ENCODE measurements around the gene ZNF148. TPM values are rescaled to one million over a fixed set of nuclear protein-coding genes. Genes with fewer than 3 reads are reported as not detected.
"Not testable (repeated sequence)": the region's sequence is repeated elsewhere in the genome, so short reads cannot be mapped to it uniquely, and the experiment has no call there.

Gene ZNF148
- total RNA-seq, 4 donors from 2014 or later = 10.7 to 25.9 (median 16.9) TPM

- TF ChIP-seq CTCF (IDR thresholded peaks at IDR 0.05) (no peak), POLR2A (IDR thresholded peaks at IDR 0.05) (no peak)
- no peak for DNase-seq
- no peak overlapping the region for H3K27ac ChIP-seq
- intact Hi-C loops (cut with DNase I) = no loop called here
- peaks cover 0 to 33% (median 0%) of the 10 kb centered on the region in 4 donors for H3K27me3 ChIP-seq
- no peaks in the 10 kb centered on the region for H3K36me3 ChIP-seq
- H3K9me3 ChIP-seq = no peaks in the 10 kb centered on the region
- H3K4me3 ChIP-seq = no peak overlapping the region
- H3K4me1 ChIP-seq = no peaks in the 10 kb centered on the region
- WGBS, 2 donors = 72 to 94% methylated on average over 4 to 6 of the region's 6 CpGs
These were observed 35.8 kb upstream of the ZNF148 start for GRCh38 chr3:125410922-125411321.

DNA sequence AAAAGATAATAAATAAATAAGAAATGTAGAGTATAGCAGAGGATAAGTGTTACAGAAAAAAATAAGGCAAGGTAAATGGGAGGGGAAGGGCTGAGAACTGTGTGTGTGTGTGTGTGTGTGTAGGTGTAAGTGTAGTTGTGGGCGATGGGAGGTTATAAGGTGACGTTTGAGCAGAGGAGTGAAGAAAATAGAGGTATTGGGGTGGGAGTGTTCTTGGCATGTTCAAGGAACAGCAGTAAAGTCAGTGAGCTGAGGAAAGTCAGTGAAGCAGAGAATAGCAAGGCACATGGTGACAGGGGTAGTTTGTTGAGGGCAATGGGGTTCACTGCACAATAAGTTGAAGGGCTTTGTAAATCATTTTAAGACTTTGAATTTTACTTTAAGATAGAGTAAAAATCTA lies 30.9 kb upstream of the ZNF148 start:
- Histone ChIP-seq H3K27me3 (peaks cover 0 to 20% (median 0%) of the 10 kb centered on the region in 4 donors), H3K9me3 (no peaks in the 10 kb centered on the region), H3K4me1 (no peaks in the 10 kb centered on the region), H3K27ac (no peak overlapping the region), H3K4me3 (no peak overlapping the region), H3K36me3 (no peaks in the 10 kb centered on the region)
- 82 to 84% methylated on average over 2 of the region's 2 CpGs for WGBS, 2 donors
- intact Hi-C loops (cut with DNase I) = no loop called here
- no peak for DNase-seq
- TF ChIP-seq POLR2A (IDR thresholded peaks at IDR 0.05) (no peak), CTCF (IDR thresholded peaks at IDR 0.05) (no peak)

DNA sequence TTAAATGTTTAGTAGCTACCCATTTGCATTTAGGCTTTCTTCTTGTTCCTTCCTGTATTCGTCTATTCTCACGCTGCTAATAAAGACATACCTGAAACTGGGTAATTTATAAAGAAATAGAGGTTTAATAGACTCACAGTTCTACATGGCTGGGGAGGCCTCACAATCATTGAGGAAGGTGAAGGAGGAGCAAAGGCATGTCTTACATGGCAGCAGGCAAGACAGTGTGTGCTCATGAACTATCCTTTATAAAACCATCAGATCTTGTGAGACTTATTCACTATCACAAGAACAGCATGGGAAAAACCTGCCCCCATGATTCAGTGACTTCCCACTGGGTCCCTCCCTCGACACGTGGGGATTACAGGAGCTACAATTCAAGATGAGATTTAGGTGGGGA lies 30.4 kb upstream of the ZNF148 start:
- H3K36me3 ChIP-seq; H3K4me1 ChIP-seq; DNase-seq; H3K27ac ChIP-seq; H3K9me3 ChIP-seq; H3K4me3 ChIP-seq; intact Hi-C loops (cut with DNase I): not testable (repeated sequence)
- H3K27me3 ChIP-seq = peaks cover 0 to 20% (median 0%) of the 10 kb centered on the region in 4 donors
- whole genome bisulfite sequencing, 2 donors = 95 to 100% methylated on average over 1 to 4 of the region's 4 CpGs

GRCh38 chr3:125403789-125404188 lies 28.7 kb upstream of the ZNF148 start:
- H3K36me3 ChIP-seq = no peaks in the 10 kb centered on the region
- WGBS, 2 donors = 83 to 91% methylated on average over 2 of the region's 2 CpGs
- intact Hi-C loops (cut with DNase I) = no loop called here
- no peaks in the 10 kb centered on the region for H3K4me1 ChIP-seq
- no peak overlapping the region for H3K4me3 ChIP-seq
- H3K27ac ChIP-seq = no peak overlapping the region
- H3K9me3 ChIP-seq = no peaks in the 10 kb centered on the region
- TF ChIP-seq CTCF (IDR thresholded peaks at IDR 0.05) (no peak), POLR2A (IDR thresholded peaks at IDR 0.05) (no peak)
- peaks cover 0 to 7% (median 0%) of the 10 kb centered on the region in 4 donors for H3K27me3 ChIP-seq
- DNase-seq = no peak

DNA sequence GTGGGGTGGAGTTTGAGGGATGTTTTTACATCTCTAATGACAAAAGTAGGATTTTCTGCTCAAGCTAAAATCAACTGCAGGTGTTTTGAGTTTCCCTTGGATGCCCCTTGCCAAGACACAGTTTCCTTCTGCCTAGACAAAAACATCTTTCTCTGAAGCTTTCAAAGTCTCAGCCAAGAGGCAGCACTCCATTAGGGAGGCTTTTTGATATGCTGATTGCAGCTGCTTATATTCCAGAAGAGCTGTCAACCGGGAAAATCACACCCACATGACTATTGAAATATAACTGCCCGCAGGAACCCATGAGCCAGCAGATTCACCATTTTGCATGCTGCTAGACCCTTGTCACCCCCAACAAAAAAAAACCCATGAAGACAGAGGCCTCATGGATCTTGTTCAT lies 27.5 kb upstream of the ZNF148 start:
- H3K36me3 ChIP-seq = no peaks in the 10 kb centered on the region
- peaks cover 0 to 5% (median 0%) of the 10 kb centered on the region in 4 donors for H3K27me3 ChIP-seq
- H3K4me1 ChIP-seq = no peaks in the 10 kb centered on the region
- H3K9me3 ChIP-seq = no peaks in the 10 kb centered on the region
- TF ChIP-seq CTCF (IDR thresholded peaks at IDR 0.05) (no peak), POLR2A (IDR thresholded peaks at IDR 0.05) (no peak)
- no peak overlapping the region for H3K27ac ChIP-seq
- H3K4me3 ChIP-seq = no peak overlapping the region
- 86 to 95% methylated on average over 2 of the region's 2 CpGs for whole genome bisulfite sequencing, 2 donors
- no peak for DNase-seq
- intact Hi-C loops (cut with DNase I) = no loop called here

GRCh38 chr3:125401402-125401801 lies 26.3 kb upstream of the ZNF148 start:
- Histone ChIP-seq H3K9me3 (no peaks in the 10 kb centered on the region), H3K4me1 (no peaks in the 10 kb centered on the region), H3K27me3 (no peaks in the 10 kb centered on the region), H3K4me3 (no peak overlapping the region), H3K36me3 (no peaks in the 10 kb centered on the region), H3K27ac (no peak overlapping the region)
- TF ChIP-seq POLR2A (IDR thresholded peaks at IDR 0.05) (no peak), CTCF (IDR thresholded peaks at IDR 0.05) (no peak)
- DNase-seq = no peak
- WGBS, 2 donors = 59 to 67% methylated on average over 1 of the region's 1 CpG
- intact Hi-C loops (cut with DNase I) = no loop called here
